IMR-90 (cell line): ENCODE results near the gene KDM4B. TPM values are rescaled to one million over a fixed set of nuclear protein-coding genes. Genes with fewer than 3 reads are reported as not detected.

ENCODE experiments used
- ATAC-seq: fragments of 200-7000 bp; cut with Tn5 transposase; 2 replicates; pipeline ENCODE4 v1.9.1; 2020; ENCODE audit warnings: low read depth, mild to moderate bottlenecking, moderate library complexity
- BruUV-seq: library from RNA; stranded (reverse); fragments of 400-500 nt; replicated peaks from 2 replicates; lab custom pipeline; 2021; lab: Mats Ljungman, UMichigan
- CTCF ChIA-PET: fragments of 300-600 bp; formaldehyde crosslinking; extraction: SDS; loops from one replicate; lab custom pipeline; 2021; ENCODE audit warnings: antibody characterized with exemption; lab: Yijun Ruan, JAX
- POLR2A ChIA-PET: fragments of 300-600 bp; sonication (Branson Sonifier 250); formaldehyde crosslinking; loops from one replicate; lab custom pipeline; 2022; ENCODE audit warnings: antibody characterized with exemption; ENCODE audit not compliant: unreplicated experiment; lab: Charles Lee
- DNase-seq: peaks from one replicate; pipeline ENCODE4 v3.0.0; 2013
- H2AFZ ChIP-seq: replicated peaks from 2 replicates; pipeline ENCODE3; 2013; ENCODE audit warnings: low read length, mild to moderate bottlenecking; ENCODE audit not compliant: poor library complexity
- H2AK5ac ChIP-seq: 2 replicates; pipeline ENCODE4 v1.6.1; 2013; ENCODE audit warnings: low read depth, low read length, inconsistent platforms
- H2AK9ac ChIP-seq: replicated peaks from 2 replicates; pipeline ENCODE3; 2013; ENCODE audit warnings: mild to moderate bottlenecking, low read depth, low read length, moderate library complexity; ENCODE audit not compliant: poor library complexity
- H2BK120ac ChIP-seq: 2 replicates; pipeline ENCODE4 v1.6.1; 2013; ENCODE audit warnings: low read depth, low read length, inconsistent platforms
- H2BK15ac ChIP-seq: 3 replicates; pipeline ENCODE4 v1.6.1; 2013; ENCODE audit warnings: low read depth, low read length, inconsistent platforms
- H2BK20ac ChIP-seq: 2 replicates; pipeline ENCODE4 v1.6.1; 2013; ENCODE audit warnings: low read depth, mild to moderate bottlenecking, inconsistent platforms, low read length, moderate library complexity
- H2BK5ac ChIP-seq: 2 replicates; pipeline ENCODE4 v1.6.1; 2013; ENCODE audit warnings: mild to moderate bottlenecking, low read depth, low read length, inconsistent platforms; ENCODE audit not compliant: poor library complexity, severe bottlenecking
- H3K14ac ChIP-seq: replicated peaks from 2 replicates; pipeline ENCODE4 v1.6.1; 2013; ENCODE audit warnings: low read depth, low read length, inconsistent platforms
- H3K18ac ChIP-seq: 2 replicates; pipeline ENCODE4 v1.6.1; 2013; ENCODE audit warnings: low read depth, low read length, control low read depth
- H3K23ac ChIP-seq: 2 replicates; pipeline ENCODE4 v1.6.1; 2013; ENCODE audit warnings: low read depth, low read length, inconsistent platforms
- H3K27ac ChIP-seq: 2 replicates; pipeline ENCODE4 v1.5.1; 2013; ENCODE audit warnings: mild to moderate bottlenecking, control low read depth, low read length; ENCODE audit not compliant: insufficient read depth
- H3K27me3 ChIP-seq: 2 replicates; pipeline ENCODE4 v1.6.1; 2013; ENCODE audit warnings: low read length; ENCODE audit not compliant: control insufficient read depth, insufficient read depth
- H3K36me3 ChIP-seq: 2 replicates; pipeline ENCODE4 v1.6.1; 2013; ENCODE audit warnings: low read length, mixed read lengths; ENCODE audit not compliant: control insufficient read depth, insufficient read depth
- H3K4ac ChIP-seq: 2 replicates; pipeline ENCODE4 v1.6.1; 2013; ENCODE audit warnings: low read depth, low read length, inconsistent platforms
- H3K4me1 ChIP-seq: 2 replicates; pipeline ENCODE4 v1.6.1; 2013; ENCODE audit warnings: low read length, mixed read lengths; ENCODE audit not compliant: control insufficient read depth, insufficient read depth
- H3K4me2 ChIP-seq: 2 replicates; pipeline ENCODE4 v1.6.1; 2013; ENCODE audit warnings: low read depth, mild to moderate bottlenecking, control low read depth, low read length, moderate library complexity
- H3K4me3 ChIP-seq: 2 replicates; pipeline ENCODE4 v1.5.1; 2013; ENCODE audit warnings: low read depth, mild to moderate bottlenecking, control low read depth, low read length, moderate library complexity; ENCODE audit not compliant: insufficient read depth
- H3K56ac ChIP-seq: 2 replicates; pipeline ENCODE4 v1.6.1; 2013; ENCODE audit warnings: low read length, inconsistent platforms; ENCODE audit not compliant: insufficient read depth; ENCODE audit errors: extremely low read depth
- H3K79me1 ChIP-seq, 2 experiments: 2 replicates each; pipeline ENCODE4 v1.6.1; 2013; ENCODE audit warnings: low read length in 2 of 2, inconsistent platforms in 1 of 2, low read depth in 1 of 2
- H3K9ac ChIP-seq: 2 replicates; pipeline ENCODE4 v1.6.1; 2013; ENCODE audit warnings: low read depth, low read length, control low read depth
- H3K9me1 ChIP-seq: 2 replicates; pipeline ENCODE4 v1.6.1; 2013; ENCODE audit warnings: low read length, inconsistent platforms; ENCODE audit not compliant: insufficient read depth
- H3K9me3 ChIP-seq: 2 replicates; pipeline ENCODE4 v1.6.1; 2013; ENCODE audit warnings: low read length; ENCODE audit not compliant: control insufficient read depth, insufficient read depth
- H4K20me1 ChIP-seq: 2 replicates; pipeline ENCODE4 v1.6.1; 2013; ENCODE audit warnings: low read length, inconsistent platforms; ENCODE audit not compliant: insufficient read depth
- H4K5ac ChIP-seq: 2 replicates; pipeline ENCODE4 v1.6.1; 2013; ENCODE audit warnings: mild to moderate bottlenecking, low read depth, low read length, control low read depth
- H4K8ac ChIP-seq, 2 experiments: 2 replicates each; pipeline ENCODE4 v1.6.1; 2013; ENCODE audit warnings: low read depth in 2 of 2, low read length in 2 of 2, control low read depth in 1 of 2, inconsistent platforms in 1 of 2
- H4K91ac ChIP-seq: 2 replicates; pipeline ENCODE4 v1.6.1; 2013; ENCODE audit warnings: low read depth, low read length, inconsistent platforms; ENCODE audit not compliant: insufficient read depth
- CEBPB ChIP-seq: IDR thresholded peaks from 2 replicates; pipeline ENCODE4 v1.6.1; 2012; ENCODE audit warnings: low read depth, low read length, improper control_type of control experiment
- POLR2A ChIP-seq: IDR thresholded peaks from 2 replicates; pipeline ENCODE4 v1.6.1; 2012; ENCODE audit warnings: mild to moderate bottlenecking, low read depth, low read length
- WGBS, 2 experiments: methylation state at CpG; one replicate each; pipeline versions ENCODE4 v1.1.5 to v1.1.7; 2013; ENCODE audit warnings: missing lambda C conversion rate in 2 of 2; ENCODE audit not compliant: insufficient read length in 1 of 2; ENCODE audit errors: extremely low coverage in 2 of 2; 5-methylcytosine and 5-hydroxymethylcytosine counted together
- dilution Hi-C: fragments of 300-500 bp; cut with HindIII; formaldehyde crosslinking; loops from one replicate; pipeline ENCODE4 v1.14.3; 2018; ENCODE audit warnings: low sequenced_read_pairs; ENCODE audit not compliant: unreplicated experiment
- in situ Hi-C: fragments of 300-500 bp; cut with MboI; formaldehyde crosslinking; loops from 3 replicates; pipeline ENCODE4 v1.14.3; 2019; ENCODE audit warnings: low sequenced_read_pairs, inconsistent platforms, mixed read lengths
- intact Hi-C: fragments of 100-400 bp; cut with micrococcal nuclease; formaldehyde crosslinking; loops from 2 replicates; pipeline ENCODE4 v1.10.0; 2022
- polyA plus RNA-seq, 3 experiments: library from polyadenylated mRNA; depleted of rRNA; stranded (reverse); fragments of >200 nt; gene quantifications; 2 replicates each; pipeline ENCODE4 v1.2.3, GENCODE V29; 2012; ENCODE audit warnings: low replicate concordance in 1 of 3
- total RNA-seq: library from RNA; depleted of rRNA; stranded (reverse); fragments of >200 nt; gene quantifications from 2 replicates; pipeline ENCODE4 v1.2.3, GENCODE V29; 2012

The KDM4B gene
- total and polyA plus RNA-seq, 2 of the 4 experiments (the other 2 are of a cell fraction) = 5.0 to 17.9 TPM

- H3K18ac ChIP-seq = no peak overlapping the region
- H2AFZ ChIP-seq = peak overlapping the region; percentile 24
- ChIA-PET CTCF (interaction anchor here (1.7 kb wide), 1 partner anchor 223 kb away, joined by 8 read pairs; no protein-coding TSS in a partner anchor), POLR2A (no interaction called here)
- no TSS peak for BruUV-seq
- no peak overlapping the region for H4K91ac ChIP-seq
- no peak overlapping the region for H3K56ac ChIP-seq
- no peak overlapping the region for H4K5ac ChIP-seq
- H3K4me1 ChIP-seq = peaks cover 15% of the 10 kb centered on the region
- H3K9me1 ChIP-seq = peaks cover 13% of the 10 kb centered on the region
- no peak overlapping the region for H3K23ac ChIP-seq
- peaks cover 13 to 88% of the 10 kb centered on the region in 2 experiments; a peak in 3 of 4 replicates for H3K79me1 ChIP-seq
- dilution Hi-C loops = no loop called here
- H4K8ac ChIP-seq = no peak overlapping the region
- no peak overlapping the region for H2BK20ac ChIP-seq
- H2BK120ac ChIP-seq = no peak overlapping the region
- peak overlapping the region; percentile 37; the same call in 1 of the 2 replicates for H2AK5ac ChIP-seq
- H3K9ac ChIP-seq = no peak overlapping the region
- ATAC-seq (no peak), DNase-seq (no peak)
- 90% methylated on average over 40 of the region's 52 CpGs; no CpG with 5 or more reads in 1 of the 2 experiments for WGBS, 2 experiments
- H3K14ac ChIP-seq = no peak overlapping the region
- no peak overlapping the region for H3K4me2 ChIP-seq
- intact Hi-C loops = loop anchor here (10.0 kb wide), 1 partner anchor 298 kb away; no protein-coding TSS in a partner anchor
- H3K36me3 ChIP-seq = peaks cover 25% of the 10 kb centered on the region
- TF ChIP-seq CEBPB (no peak), POLR2A (no peak)
- in situ Hi-C loops = loop anchor here (5.0 kb wide), 2 partner anchors 160 to 225 kb away; no protein-coding TSS in a partner anchor
- no peaks in the 10 kb centered on the region for H3K27me3 ChIP-seq
- H3K27ac ChIP-seq = no peak overlapping the region
- H3K4me3 ChIP-seq = no peak overlapping the region
- H2BK15ac ChIP-seq = no peak overlapping the region
- H4K20me1 ChIP-seq = peaks cover 78% of the 10 kb centered on the region
- no peak overlapping the region for H2BK5ac ChIP-seq
- no peaks in the 10 kb centered on the region for H3K9me3 ChIP-seq
- H3K4ac ChIP-seq = no peak overlapping the region
- no peak overlapping the region for H2AK9ac ChIP-seq
Observed at GRCh38 chr19:5032101-5032967, 63.4 kb downstream of the KDM4B start.
